ENCODE data around the gene LOXL3.

DNA sequence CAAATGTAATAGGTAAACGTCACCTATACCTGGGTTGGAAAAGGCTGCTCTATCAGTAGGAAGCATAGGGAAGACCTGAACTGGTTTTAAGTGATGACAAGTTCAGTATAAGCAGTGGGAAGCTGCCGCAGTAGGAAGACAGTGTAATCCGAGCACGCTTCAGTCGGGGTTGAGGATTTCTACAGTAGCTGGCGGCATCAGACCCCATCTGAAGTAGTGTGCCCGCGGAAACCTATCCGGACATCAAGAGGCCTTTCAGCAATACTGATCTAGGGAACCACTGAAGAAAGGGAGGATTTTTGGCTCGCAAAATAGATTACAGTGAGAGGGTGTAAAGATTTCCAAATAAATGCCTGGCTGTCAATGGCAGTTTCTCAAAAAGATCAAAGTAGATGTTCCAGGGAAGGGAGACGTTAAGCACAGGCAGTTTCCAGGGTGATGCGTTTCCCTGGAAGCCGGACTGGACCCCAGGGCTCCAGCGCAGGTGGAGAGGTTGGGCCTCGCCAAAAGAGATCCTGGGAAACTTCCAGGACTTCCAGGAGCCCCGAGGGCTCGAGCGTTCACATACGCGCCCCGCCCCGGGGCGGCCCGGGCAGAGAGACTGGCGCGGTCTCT lies 5.3 kb downstream of the LOXL3 start:
- TF ChIP-seq, protein P1, sequence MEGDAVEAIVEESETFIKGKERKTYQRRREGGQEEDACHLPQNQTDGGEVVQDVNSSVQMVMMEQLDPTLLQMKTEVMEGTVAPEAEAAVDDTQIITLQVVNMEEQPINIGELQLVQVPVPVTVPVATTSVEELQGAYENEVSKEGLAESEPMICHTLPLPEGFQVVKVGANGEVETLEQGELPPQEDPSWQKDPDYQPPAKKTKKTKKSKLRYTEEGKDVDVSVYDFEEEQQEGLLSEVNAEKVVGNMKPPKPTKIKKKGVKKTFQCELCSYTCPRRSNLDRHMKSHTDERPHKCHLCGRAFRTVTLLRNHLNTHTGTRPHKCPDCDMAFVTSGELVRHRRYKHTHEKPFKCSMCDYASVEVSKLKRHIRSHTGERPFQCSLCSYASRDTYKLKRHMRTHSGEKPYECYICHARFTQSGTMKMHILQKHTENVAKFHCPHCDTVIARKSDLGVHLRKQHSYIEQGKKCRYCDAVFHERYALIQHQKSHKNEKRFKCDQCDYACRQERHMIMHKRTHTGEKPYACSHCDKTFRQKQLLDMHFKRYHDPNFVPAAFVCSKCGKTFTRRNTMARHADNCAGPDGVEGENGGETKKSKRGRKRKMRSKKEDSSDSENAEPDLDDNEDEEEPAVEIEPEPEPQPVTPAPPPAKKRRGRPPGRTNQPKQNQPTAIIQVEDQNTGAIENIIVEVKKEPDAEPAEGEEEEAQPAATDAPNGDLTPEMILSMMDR (IDR thresholded peaks at IDR 0.05), result no peak
- no peak for TF ChIP-seq POLR2A (IDR thresholded peaks at IDR 0.05)

Measured in tibial nerve (tissue), 3 donors.